SK-N-MC (cell line): ENCODE measurements around the gene MX1.

Source experiments
- EZH2 ChIP-seq: fragments of 200-600 bp; sonication (generic); IDR thresholded peaks from one replicate; pipeline ENCODE4 v1.6.1; 2017; ENCODE audit warnings: antibody characterized with exemption
- FOXP2 ChIP-seq: optimal IDR thresholded peaks from 2 replicates; pipeline ENCODE3; 2011; ENCODE audit warnings: mild to moderate bottlenecking, moderate library complexity; ENCODE audit not compliant: insufficient read depth; ENCODE audit errors: extremely low read length, control extremely low read depth
- POLR2AphosphoS5 ChIP-seq: IDR thresholded peaks from 2 replicates; pipeline ENCODE4 v1.6.1; 2012; ENCODE audit warnings: mild to moderate bottlenecking, low read depth, low read length, borderline replicate concordance

DNA sequence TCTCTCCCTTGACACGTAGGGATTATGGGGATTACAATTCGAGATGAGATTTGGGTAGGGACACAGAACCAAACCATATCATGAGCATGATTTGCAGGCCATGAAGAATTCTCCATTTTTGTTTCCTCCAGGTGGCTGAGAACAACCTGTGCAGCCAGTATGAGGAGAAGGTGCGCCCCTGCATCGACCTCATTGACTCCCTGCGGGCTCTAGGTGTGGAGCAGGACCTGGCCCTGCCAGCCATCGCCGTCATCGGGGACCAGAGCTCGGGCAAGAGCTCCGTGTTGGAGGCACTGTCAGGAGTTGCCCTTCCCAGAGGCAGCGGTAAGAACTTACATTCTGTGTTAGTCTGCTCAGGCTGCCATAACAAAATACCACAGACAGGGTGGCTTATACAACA is 9.7 kb downstream of the MX1 start:
- TF ChIP-seq POLR2AphosphoS5 (no peak), EZH2 (no peak), FOXP2 (no peak)
